ENCODE data around the gene IRF5. TPM values are rescaled to one million over a fixed set of nuclear protein-coding genes. Genes with fewer than 3 reads are reported as not detected.

IRF5 gene
- total RNA-seq, 1 donor from 2014 or later = 29.4 TPM

GRCh38 chr7:128915841-128916642 lies 21.7 kb upstream of the IRF5 start:
- Histone ChIP-seq H3K4me3 (no peak overlapping the region), H3K36me3 (no peaks in the 10 kb centered on the region), H3K27me3 (peaks cover 50% of the 10 kb centered on the region), H3K4me1 (peaks cover 4% of the 10 kb centered on the region), H3K9me3 (no peaks in the 10 kb centered on the region), H3K27ac (no peak overlapping the region)
- DNase-seq (no peak), ATAC-seq (no peak)
- TF ChIP-seq CTCF (IDR thresholded peaks at IDR 0.05) = no peak
- intact Hi-C loops (cut with DNase I) = no loop called here

GRCh38 chr7:128916643-128916915 lies 21.1 kb upstream of the IRF5 start:
- Histone ChIP-seq H3K27me3 (peaks cover 44% of the 10 kb centered on the region), H3K4me3 (no peak overlapping the region), H3K9me3 (no peaks in the 10 kb centered on the region), H3K4me1 (peaks cover 4% of the 10 kb centered on the region), H3K27ac (no peak overlapping the region), H3K36me3 (no peaks in the 10 kb centered on the region)
- DNase-seq (no peak), ATAC-seq (no peak)
- no peak for TF ChIP-seq CTCF (IDR thresholded peaks at IDR 0.05)
- intact Hi-C loops (cut with DNase I) = no loop called here

GRCh38 chr7:128917122-128917521 lies 20.6 kb upstream of the IRF5 start:
- ATAC-seq = no peak
- DNase-seq = no peak
- H3K4me1 ChIP-seq = peaks cover 4% of the 10 kb centered on the region
- H3K9me3 ChIP-seq = no peaks in the 10 kb centered on the region
- intact Hi-C loops (cut with DNase I) = no loop called here
- H3K4me3 ChIP-seq = no peak overlapping the region
- no peak overlapping the region for H3K27ac ChIP-seq
- no peaks in the 10 kb centered on the region for H3K36me3 ChIP-seq
- TF ChIP-seq CTCF (IDR thresholded peaks at IDR 0.05) = no peak
- H3K27me3 ChIP-seq = peaks cover 41% of the 10 kb centered on the region

- peaks cover 41% of the 10 kb centered on the region for H3K27me3 ChIP-seq
- no peak for ATAC-seq
- H3K4me3 ChIP-seq = no peak overlapping the region
- intact Hi-C loops (cut with DNase I) = no loop called here
- H3K27ac ChIP-seq = no peak overlapping the region
- no peak for TF ChIP-seq CTCF (IDR thresholded peaks at IDR 0.05)
- DNase-seq = peak; percentile 20
- H3K9me3 ChIP-seq = no peaks in the 10 kb centered on the region
- H3K36me3 ChIP-seq = no peaks in the 10 kb centered on the region
- peaks cover 4% of the 10 kb centered on the region for H3K4me1 ChIP-seq
Observed at GRCh38 chr7:128918016-128918665, 19.6 kb upstream of the IRF5 start.

GRCh38 chr7:128919241-128919640 lies 18.5 kb upstream of the IRF5 start:
- intact Hi-C loops (cut with DNase I) = no loop called here
- TF ChIP-seq CTCF (IDR thresholded peaks at IDR 0.05) = no peak
- peaks cover 4% of the 10 kb centered on the region for H3K4me1 ChIP-seq
- no peak overlapping the region for H3K27ac ChIP-seq
- no peak for ATAC-seq
- no peak overlapping the region for H3K4me3 ChIP-seq
- peak; percentile 48 for DNase-seq
- H3K36me3 ChIP-seq = no peaks in the 10 kb centered on the region
- H3K27me3 ChIP-seq = peaks cover 36% of the 10 kb centered on the region
- H3K9me3 ChIP-seq = no peaks in the 10 kb centered on the region

Measured in upper lobe of right lung (tissue), 1 donor.